HG03025 (cell line): ENCODE measurements around the gene SPDYC.
A peak's percentile ranks its signal among the peaks of the same experiment; 100 is the strongest.

Experiments used
- ATAC-seq: cut with Tn5 transposase; IDR thresholded peaks from one replicate; pipeline ENCODE4 v1.9.1; 2021; ENCODE audit warnings: mild to moderate bottlenecking, moderate library complexity; ENCODE audit not compliant: unreplicated experiment, low FRiP score

Gene SPDYC, protein sequence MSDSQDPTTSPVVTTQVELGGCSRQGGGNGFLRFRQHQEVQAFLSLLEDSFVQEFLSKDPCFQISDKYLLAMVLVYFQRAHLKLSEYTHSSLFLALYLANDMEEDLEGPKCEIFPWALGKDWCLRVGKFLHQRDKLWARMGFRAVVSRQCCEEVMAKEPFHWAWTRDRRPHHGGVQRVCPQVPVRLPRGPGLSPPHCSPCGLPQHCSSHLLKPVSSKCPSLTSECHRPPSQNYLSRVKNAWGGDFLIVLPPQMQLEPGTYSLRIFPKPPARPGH

GRCh38 chr11:65170058-65170534, at the start of gene SPDYC:
Gene SPDYC (plus strand): TSS chr11:65170233. CDS start chr11:65171358, 1,125 bp downstream.
- ATAC-seq, result no peak

- ATAC-seq, result no peak
These were observed 49.2 kb upstream of the SPDYC start for GRCh38 chr11:65120831-65121230.

DNA sequence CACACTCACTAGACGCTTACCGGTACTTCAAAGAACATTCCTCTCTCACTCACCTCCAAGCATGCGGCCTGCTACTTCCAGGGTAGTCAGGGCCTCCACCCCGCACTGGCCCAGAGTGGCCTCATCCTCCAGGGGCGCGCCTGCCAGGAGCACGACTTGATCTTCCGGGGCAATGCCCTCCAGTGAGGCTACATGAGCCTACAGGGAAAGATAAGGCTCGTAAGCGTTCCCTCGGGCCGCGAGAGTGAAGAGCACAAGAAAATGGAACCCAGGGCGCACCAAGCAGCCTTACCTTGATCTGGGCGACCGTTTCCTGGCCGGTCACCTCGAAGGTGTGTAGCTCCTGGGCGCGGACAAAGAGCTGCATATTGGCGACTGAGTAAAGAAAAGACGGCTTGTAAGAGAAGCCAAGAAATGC, 48.6 kb upstream of the SPDYC start:
- ATAC-seq, result no peak

DNA sequence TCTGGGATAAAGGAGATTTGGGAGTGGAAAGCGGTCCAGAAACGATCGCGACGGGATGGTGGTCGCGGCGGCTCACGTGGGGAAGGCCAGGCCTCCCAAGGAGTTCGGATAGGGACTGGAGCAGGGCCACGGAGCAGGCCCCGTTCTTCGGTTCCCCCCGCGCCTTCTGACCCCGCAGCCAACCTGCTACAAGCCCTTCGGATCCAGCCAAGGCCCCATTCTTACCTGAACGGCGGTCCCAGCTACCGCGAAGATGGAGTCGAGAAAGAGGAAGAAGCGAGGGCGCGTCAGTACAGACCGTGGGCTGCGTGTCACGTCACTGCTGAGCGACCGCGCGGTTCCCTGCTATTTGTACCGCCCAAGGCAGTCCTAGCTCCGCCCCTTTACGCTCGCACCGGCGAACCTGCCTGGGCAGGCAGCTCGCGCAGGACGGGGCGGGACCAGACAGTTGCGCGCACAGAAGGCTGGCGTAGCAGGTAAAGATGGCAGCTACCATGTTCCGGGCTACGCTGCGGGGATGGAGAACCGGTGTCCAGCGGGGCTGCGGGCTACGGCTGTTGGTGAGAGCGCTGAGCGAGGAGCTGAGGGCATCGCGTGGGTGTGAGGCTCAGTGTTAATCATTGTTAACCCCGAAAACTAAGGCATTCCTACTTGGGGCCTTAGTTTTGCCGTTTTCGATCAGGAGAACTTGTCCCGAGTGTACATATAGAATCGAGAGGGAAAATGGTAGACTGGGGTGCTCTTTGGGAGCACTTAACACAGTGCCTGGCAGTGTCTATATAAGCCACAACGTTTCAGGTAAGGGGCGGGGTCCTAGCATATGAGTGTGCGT, 48.0 kb upstream of the SPDYC start, which contains the start of the genes FAU and MRPL49:
Gene FAU (minus strand): TSS at position 270 of the 832 bp plus-strand sequence. CDS start 321 bp downstream, outside the sequence.
Gene MRPL49 (plus strand): TSS at position 457 of the 832 bp plus-strand sequence. CDS start 26 bp downstream, at position 483.
- ATAC-seq, result peak; percentile 64

DNA sequence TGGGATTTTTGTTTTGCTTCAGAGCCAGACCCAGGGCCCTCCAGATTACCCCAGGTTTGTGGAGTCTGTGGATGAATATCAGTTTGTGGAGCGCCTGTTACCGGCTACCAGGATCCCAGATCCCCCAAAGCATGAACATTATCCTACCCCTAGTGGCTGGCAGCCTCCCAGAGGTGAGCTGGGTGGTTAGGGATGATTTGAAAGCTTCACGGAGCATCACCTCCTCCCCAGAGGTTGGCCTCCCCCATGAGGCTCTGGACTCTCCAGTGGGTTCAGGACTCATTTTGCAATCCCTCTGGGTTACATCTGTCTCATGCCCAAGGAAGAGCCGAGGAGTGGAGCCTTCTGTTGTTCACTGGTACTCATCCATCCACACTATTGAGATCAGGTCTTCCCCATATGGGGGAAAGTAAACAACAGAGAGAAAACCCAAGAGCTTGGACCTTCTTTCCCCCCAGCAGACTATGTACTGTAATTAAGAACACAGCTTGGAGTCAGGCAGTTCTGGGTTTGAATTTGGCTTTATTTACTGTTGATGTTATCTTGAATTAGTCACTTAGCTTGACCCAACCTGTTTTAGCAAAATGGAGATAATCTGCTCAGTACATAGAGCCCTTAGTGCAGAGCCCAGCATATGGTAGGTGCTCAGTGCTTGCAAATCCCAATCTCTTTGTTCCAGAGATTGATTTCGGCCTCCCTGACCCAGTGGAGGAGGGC, 45.4 kb upstream of the SPDYC start:
- no peak for ATAC-seq

DNA sequence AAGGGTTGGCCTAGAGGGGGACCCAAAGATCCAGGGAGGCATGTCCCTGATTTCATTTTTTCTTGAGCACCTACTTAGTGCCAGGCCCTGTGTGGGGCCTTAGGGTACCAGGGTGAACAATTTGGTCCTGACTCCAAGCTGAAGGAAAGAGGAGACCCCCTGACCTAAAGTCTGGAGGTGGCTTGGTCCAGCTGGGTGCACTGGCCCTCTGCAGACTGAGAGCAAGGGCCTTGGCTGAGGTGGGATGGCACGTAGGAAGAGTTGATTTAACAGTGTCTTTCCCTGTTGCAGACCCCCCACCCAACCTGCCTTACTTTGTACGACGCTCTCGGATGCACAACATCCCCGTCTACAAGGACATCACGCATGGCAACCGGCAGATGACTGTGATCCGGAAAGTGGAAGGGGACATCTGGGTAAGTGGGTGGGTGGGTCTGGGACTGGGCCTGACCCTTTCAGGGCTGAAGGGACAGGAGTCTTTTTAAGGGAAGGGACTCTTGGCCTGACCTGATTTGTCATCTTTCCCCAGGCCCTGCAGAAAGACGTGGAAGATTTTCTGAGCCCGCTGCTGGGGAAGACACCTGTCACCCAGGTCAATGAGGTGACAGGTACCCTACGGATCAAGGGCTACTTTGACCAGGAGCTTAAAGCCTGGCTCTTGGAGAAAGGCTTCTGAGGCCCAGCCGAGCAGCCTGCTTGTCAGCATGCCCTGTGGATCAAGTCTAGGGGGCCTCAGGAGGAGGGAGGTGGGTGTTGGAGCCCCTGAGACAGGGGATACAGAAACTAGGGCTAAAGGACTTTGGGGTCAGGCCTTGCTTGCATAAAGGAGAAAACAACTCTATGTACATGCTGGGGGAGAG, 44.6 kb upstream of the SPDYC start:
- no peak for ATAC-seq

DNA sequence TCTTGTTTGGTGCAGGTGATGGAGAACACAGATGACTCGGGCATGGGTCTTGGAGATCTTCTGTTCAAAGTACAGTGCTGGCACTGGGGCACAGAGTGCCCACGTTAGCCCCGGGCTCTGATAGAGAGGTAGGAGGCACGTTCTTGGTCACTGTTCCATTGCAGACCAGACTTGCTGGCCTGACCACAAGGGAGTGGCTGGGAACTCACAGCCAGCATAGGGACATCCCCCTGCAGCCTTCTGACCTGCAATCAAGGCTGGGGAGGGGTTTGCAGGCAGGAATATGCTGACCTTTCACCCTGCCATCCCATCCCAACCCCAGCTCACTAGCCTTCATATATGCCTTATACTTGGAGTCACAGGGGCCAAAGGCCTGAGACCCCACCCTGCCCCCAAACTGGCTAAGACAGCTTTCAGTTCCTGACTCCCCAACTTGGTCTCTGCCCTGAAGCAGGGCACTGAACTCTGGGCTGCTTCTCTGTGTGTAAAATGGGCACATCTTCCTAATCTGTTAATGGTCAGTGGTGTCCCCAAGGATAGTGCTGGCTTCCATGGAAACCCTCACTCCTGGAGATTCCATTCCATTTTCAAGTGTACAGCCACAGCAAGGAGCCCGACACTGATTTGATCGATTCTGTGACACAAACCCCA, 43.3 kb upstream of the SPDYC start:
- no peak for ATAC-seq

- ATAC-seq, result no peak
These were observed 42.4 kb upstream of the SPDYC start for GRCh38 chr11:65127473-65128181.

DNA sequence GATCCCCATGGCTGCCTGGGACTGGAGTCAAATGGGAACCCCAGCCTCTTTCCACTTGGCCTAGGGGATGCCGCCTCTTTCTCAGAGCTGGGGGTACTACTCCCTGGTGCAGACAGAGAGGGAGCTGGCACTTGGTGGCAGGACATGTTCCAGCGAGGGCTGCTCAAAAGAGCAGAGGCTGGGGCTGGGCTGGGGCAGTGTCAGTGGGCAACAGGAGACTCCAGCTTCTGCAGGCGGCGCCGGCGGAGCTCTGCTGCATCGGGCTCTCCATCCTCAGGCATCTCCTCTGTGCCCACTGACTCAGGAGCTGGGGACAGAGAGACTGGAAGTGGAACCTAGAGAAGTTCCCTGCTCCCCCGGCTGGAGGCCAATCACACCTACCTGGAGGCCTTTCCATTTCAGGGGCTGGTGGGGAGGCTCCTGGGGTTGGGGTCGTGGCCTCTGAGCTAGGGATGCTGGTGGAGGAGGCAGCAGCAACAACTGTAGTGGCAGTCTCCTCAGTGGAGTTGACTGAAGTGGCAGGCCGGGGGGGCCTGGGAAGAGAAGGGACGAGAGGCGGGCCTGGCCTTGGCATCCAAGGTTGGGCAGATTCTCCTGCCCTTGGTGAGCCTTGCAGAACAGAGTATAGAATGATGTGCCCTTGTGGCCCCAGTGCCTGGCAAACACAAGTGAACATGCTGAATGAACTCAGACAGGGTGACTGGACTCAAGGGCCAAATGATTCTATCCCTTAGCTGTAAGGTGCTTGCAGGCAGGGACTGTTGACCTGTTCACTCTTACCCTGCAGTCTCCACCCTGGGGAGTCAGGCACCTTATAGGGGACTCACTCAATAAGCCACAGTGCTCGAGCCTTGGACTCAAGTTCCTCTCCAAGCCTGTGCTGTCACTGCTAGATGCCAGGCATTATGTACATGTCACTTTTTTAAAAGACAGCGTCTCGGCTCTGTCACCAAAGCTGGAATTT, 41.6 kb upstream of the SPDYC start:
- no peak for ATAC-seq

DNA sequence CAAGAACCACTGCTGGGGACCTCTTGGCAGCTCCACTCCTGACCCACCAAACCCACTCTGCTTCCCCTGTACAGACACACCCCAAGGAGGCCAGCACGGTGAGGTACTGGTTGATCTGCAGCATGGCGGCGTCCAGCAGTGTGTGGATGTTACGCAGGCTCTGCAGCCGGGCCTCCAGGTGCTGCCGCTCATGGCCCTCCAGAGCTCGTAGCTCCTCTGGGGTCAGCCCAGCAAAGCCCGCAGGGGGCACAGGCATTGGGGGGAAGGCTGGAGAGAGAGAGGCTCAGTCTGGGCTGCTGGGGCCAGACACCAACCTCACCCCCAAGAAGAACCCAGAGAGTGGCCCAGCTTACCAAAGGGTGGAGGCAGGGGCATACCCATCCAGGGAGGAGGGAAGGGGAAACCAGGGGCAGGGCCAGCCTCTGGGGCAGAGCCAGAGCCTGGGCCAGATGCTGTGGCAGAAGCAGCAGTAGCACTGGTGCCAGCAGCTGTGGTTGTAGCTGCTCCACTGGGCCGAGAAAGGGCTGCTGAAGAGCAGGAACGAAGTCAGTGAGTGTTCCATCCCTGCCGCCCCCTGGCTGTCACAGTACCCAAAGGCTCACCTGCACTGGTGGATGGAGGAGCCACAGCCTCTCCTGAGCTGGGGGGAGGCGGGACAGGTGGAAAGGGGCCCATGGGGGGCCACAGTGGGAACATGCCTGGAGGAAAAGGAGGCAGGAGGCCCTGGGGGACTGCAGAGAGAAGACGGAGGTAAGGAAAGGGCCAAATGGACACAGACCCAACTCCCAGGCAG, 40.2 kb upstream of the SPDYC start:
- ATAC-seq, result no peak

DNA sequence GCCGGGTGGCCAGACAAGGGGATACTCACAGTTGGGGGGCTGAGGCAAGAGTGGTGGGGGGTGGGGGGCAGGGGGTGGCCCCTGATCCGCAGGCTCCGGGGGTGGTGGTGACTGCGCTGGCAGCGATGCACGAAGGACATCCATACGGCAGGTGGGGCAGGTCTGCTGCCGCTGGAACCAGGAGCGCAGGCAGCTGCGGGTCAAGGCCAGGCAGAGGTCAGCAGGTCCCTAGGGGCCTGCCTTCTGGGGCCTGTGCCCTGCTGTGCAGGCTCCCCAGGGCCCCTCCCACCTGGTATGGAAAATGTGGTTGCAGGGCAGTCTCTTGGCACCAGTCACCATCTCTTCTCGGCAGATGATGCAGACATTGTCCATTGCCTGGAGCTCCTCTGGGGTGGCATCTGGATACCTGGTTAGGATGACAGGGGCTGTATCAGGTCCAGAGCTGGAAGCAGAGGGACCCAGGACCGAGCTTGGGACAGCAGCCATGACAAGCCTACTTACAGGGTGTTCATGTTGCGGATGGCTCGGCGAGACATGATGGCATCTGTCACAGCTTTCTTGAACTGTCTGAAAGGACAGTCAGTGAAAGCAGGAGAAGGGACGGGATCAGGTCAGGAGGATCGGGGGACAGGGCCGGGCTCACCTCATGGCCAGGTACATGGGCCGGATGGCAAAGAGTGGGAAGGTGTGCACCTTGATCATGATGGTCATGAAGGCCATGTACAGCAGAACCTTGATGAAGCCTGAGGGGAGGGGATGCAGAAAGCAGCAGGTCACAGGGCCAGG, 39.2 kb upstream of the SPDYC start:
- ATAC-seq, result no peak

GRCh38 chr11:65131417-65131776, 38.6 kb upstream of the SPDYC start:
- no peak for ATAC-seq

GRCh38 chr11:65131895-65132237, 38.2 kb upstream of the SPDYC start:
- no peak for ATAC-seq

DNA sequence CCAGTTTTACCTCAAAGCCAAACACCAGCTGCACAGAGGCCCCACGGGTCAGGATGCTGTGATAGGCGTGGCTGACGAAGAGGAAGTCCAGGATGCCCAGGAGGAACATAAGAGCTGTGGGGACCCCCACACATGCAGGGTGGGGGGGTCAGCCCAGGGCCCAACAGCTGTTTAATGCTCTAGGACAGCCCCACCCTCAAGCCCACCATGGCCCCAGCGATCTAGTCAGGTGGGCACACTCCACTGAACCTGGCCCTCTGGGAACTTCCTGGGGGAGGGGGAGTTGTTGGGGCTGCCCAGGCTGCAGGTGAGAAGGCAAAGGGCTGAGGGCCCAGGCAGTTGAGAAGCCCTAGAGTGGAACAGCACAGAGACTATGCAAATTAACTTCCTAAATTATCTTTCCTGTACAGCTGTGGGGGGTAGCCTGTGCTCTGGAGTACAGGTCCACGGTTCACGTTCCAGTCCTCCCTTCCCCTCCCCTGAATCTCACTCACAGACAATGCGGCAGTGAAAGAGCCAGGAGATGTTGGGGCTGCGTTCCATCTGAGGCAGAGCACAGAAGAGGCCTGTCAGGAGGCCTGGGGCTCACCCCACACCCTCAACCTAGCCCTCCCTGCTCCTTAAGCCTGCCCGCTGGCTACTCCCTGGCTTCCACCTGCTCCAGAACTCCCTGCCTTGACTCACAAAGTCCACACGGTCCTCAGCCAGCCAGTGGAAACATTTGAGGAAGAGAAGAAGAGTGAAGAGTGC, 37.6 kb upstream of the SPDYC start:
- no peak for ATAC-seq

GRCh38 chr11:65132988-65133700, 36.9 kb upstream of the SPDYC start:
- no peak for ATAC-seq
